HPDE6-E6E7 (cell line): ENCODE measurements around the gene STXBP1.
A peak's percentile ranks its signal among the peaks of the same experiment; 100 is the strongest.

Experiments
- DNase-seq: peaks from one replicate; pipeline ENCODE4 v3.0.0; 2011; ENCODE audit warnings: missing footprints; ENCODE audit errors: extremely low spot score

The STXBP1 gene

DNA sequence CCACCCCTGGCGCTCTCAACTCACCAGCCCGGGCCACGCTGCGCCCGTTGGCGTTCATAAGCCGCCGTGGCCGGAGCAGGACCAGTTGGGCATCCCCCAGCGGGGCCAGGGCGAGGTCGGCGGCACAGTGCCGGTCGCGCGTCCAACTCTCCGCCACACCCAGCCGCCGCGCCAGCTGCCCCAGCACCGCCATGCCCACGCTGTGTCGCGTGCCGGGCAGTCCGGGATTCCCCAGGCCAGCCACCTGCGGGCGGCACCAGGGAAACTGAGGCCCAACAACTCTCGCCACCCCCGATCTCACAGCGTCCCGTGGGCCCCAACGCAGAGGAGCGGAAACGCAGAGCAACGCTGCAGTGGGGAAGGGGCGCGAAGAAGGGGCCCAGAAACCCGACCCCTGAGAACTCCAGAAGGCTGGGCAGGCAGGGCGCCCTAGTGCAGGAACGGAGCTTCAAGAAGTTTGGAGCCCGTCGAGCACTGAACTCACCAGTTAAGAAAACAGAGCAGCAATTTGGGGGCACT is 102.9 kb downstream of the STXBP1 start:
- no peak for DNase-seq

DNA sequence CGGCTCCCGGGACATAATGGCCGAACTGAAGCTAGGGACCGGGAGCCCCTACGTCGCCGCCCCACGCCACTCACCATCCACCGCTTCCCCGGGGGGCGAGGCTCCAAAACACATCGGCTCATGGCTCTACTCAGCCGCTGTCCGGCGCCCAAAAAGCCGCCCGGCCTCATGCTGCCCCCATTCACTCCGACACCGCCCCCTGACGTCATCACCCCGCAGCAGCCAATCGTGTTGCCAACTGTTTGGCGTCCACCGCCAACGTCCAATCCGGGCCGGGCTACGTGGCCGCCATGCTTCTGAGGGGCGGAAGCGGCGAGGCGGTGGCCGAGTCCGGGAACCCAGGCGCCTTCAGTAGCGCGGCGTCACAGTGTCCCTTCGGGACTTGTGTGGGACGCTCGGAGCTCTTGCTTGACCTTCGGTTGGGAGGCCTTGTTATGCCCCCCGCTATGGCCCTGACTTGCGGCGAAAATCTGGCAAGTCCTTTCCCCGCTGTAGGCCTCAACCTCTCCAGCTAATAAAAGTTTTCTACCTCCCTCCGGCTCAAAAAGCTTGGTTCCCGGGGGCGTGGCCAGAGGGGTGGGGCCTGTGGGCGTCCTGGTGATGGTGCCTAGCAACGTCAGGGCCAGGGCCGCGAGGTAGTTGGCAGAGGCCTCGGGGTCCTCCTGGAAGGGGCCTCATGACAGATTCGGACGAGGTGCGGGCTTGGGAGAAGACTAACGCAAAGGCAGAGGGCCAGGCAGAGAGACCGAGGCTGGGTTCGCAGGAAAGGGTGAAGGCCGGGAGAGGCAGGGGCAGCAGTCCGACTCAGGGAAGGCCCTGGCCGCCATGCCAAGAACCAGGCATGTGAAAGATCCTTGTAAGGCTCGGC is 103.6 kb downstream of the STXBP1 start, which contains the start of the genes PTRH1 and TTC16:
TSS of gene PTRH1 (minus strand) at position 194 of the 868 bp plus-strand sequence. CDS start at position 170, 24 bp downstream.
TSS of gene TTC16 (plus strand) at position 610 of the 868 bp plus-strand sequence. CDS start at position 677, 67 bp downstream.
- peak; percentile 96 for DNase-seq

DNA sequence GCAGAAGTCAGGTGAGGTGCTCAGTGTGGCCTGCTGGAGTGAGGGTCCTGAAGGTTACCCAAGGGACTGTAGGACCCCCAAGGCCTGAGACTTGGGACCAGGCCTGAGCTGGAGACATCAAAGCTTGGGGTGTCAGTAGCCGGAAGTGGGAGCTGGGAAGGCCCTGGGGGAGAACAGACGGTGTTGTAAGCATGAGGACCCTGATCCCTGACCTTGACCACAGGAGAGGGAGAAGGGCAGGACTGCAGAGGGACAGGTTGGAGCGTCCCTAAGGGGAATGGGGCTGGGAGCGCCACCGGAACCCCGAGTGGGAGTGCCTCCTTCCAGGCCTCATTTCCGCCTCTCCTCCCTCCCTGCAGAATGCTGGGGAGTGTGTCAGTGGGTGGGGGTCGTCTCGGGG is 104.3 kb downstream of the STXBP1 start:
- no peak for DNase-seq

DNA sequence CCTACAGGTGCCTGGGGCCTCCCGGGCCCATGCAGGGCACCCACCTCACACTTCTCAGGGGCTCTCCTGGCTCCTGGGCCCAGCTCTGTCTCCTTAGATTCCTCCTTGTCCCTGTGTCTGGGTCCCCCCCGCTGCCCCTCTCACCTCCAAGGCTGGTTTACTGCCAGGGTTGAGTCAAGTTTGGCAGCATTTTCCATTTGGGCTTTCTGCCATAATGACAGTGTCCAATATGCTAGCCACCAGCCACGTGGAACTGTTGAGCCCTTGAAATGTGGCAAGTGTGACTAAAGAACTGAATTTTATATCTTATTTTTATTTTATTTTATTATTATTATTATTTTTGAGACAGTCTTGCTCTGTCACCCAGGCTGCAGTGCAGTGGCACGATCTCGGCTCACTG is 105.7 kb downstream of the STXBP1 start:
- DNase-seq = no peak

DNA sequence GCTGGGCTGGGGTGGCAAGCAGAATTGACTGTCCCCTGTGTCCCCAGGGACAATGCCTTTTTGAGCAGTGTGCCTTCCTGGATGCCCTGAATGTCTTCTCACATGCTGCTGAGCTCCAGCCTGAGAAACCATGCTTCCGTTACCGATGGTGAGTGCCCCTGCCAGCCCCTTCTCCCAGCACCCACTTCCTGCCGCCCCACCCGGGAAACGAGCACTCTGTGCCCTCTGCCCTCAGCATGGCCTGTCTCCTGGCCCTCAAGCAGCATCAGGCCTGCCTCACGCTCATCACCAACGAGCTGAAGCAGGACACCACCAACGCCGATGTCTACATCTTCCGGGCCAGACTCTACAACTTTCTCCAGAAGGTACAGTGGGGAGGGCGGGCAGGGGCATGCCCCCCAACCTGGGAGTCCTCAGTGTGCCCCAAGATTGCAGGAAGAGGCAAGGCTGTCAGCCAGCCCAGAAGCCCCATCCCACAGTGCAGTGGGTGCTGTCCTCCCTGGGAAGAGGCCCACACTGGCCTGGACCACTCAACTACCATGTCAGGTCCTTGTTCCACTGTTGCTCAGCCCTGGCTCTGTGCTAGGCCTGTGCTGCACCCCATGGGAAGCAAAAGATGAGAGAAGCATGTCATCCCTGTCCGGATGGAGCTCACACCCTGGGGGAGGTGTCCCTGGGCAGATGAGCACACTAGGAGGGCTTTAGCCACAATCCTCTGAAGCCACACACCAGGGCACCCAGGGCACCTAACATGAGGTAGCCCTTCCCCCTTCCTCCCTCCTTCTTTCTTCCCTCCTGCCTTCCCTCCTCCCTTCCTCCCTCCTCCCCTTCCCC is 108.2 kb downstream of the STXBP1 start:
- DNase-seq = no peak

DNA sequence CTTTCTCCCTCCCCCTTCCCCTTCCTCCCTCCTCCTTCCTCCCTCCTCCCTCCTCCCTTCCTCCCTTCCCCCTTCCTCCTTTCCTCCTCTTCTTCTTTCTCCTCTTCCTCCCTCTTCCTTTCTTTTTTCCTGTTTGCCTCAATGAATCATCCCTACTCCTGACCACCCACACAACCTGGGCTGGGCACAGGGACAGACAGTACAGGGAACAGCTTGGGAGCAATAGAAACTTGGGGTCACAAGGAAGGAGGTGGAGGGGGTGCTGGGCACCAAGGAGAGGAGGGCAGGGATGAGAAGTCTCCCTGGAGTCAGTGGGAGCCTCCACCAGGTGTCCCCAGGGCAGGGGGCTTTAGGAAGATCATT is 108.8 kb downstream of the STXBP1 start:
- no peak for DNase-seq

DNA sequence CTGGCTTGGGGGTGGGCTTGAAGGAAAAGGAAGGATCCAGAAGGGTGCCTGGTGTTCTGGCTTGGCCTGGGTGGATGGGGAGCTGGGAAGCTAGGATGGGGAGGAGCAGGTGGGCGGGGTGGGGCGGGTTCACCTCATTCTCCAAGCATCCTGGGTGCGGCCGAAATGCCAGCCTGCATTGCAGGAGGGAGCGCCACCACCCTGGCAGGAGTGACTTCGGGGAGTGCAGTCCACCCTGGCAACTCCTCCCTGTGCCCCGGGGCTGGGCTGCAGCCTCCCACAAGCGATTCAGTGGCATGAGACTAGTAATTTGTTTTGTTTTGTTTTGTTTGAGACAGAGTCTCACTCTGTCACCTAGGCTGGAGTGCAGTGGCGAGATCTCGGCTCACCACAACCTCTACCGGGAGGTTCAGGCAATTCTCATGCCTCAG is 109.3 kb downstream of the STXBP1 start:
- no peak for DNase-seq

DNA sequence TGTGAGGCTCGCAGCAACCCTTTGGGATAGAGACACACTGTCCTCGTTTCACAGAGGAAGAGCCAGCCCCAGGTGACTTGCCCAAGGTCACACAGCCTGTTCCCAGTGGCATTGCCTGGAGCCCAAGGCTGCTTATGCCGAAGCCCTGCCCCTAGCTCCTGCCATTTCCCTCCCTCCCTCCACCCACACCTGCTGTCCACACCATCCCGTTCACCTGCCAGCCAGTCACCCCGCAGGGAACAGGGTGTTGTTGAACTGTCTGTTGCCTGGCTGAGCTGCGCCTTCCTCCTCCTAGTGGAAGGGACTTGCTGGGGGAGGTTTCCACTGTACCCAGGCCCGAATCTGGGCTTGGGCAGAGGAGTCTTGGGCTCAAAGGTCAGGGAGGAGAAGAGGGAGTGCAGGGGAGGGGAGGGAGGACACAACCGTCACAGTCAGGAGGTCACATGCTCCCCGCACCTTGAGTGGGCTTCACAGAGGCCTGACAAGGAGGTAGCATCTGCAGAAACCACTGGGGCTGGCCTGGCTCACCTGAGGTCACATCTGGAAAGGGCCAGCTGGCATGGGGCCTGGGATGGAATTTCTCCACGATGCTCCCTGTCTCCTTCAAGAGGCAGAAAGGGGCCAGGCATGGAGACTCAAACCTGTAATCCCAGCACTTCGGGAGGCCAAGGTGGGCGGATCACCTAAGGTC is 110.1 kb downstream of the STXBP1 start:
- DNase-seq = no peak

DNA sequence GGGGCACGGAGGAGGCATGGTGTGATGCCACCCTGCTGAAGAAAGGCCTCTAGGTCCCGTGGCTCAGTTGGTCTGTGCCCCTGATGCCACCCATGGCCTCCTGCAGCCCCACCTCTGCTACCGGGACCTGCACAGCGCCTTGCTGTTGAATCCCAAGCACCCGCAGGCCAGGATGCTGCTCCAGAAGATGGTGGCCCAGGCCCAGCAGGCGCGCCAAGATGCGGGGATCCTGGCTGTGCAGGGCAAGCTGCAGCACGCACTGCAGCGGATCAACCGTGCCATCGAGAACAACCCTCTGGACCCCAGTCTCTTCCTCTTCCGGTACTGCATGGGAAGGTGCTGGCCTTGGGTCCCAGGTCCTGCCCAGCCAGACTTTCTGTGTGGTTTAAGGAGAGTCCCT is 110.9 kb downstream of the STXBP1 start:
- no peak for DNase-seq

DNA sequence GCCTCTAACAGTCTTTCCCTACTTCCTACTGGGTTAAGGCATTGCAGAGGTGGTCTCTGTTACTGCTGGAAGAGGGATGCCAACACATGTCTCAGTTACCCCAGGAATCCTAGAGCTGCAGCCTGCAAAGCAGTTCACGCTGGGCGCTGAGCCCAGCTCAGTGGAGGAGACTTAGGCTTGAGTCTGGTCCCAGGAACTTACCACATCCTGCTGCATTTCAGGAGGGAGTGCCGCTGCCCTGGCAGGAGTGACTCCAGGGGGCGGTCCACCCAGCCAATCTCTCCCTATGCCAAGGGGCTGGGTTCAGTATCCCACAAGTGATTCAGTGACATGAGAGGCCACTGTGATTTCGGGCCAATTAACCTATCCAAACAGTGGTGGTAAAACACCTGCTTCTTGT is 111.4 kb downstream of the STXBP1 start:
- DNase-seq = no peak

DNA sequence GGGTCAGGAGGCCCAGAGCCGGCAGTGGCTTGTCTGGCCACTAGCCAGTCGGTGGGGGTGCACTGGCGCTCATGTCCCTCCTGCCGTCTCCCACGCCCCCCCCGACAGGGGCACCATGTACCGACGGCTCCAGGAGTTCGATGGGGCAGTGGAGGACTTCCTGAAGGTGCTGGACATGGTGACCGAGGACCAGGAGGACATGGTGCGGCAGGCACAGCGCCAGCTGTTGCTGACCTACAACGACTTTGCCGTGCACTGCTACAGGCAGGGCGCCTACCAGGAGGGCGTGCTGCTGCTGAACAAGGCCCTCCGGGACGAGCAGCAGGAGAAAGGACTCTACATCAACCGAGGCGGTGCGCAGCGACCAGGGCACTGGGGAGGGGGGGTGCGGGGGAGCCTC is 111.9 kb downstream of the STXBP1 start:
- DNase-seq = no peak

DNA sequence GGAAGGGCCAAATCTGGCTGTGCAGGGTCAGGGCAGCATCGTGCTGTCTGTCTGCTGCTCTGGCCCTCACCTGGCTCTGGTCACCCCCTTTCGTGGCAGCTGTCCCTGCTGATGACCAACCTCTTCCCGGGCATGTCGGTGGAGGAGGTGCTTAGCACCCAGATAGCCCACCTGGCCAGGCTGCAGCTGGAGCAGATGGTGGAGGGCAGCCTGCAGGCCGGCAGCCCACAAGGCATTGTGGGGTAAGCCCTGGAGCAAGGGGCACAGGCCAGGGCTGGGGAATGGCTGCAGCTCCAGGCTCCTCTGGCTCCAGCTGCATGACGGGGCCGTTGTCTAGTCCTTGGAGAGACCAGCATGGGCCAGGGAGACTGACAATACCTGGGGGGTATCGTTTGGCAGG is 114.8 kb downstream of the STXBP1 start:
- no peak for DNase-seq

DNA sequence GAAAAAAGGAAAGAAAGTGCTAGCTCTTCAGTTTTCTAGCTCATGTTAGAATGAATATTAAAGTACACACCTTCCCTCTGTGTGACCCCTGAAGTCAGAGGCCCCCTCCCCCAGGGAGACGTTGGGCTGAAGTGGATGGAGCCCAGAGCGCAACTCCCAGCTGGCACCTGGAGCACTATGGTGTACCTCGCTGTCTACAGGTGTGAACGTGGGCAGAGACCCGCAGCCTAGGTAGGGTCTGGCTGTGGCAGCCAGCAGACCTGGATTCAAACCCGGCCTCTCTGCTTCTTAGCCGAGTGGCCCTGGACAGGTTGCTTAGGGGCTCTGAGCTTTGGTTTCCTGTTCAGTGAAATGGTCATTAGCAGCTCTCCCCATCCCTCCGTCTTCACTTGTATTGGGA is 116.7 kb downstream of the STXBP1 start:
- DNase-seq = no peak

DNA sequence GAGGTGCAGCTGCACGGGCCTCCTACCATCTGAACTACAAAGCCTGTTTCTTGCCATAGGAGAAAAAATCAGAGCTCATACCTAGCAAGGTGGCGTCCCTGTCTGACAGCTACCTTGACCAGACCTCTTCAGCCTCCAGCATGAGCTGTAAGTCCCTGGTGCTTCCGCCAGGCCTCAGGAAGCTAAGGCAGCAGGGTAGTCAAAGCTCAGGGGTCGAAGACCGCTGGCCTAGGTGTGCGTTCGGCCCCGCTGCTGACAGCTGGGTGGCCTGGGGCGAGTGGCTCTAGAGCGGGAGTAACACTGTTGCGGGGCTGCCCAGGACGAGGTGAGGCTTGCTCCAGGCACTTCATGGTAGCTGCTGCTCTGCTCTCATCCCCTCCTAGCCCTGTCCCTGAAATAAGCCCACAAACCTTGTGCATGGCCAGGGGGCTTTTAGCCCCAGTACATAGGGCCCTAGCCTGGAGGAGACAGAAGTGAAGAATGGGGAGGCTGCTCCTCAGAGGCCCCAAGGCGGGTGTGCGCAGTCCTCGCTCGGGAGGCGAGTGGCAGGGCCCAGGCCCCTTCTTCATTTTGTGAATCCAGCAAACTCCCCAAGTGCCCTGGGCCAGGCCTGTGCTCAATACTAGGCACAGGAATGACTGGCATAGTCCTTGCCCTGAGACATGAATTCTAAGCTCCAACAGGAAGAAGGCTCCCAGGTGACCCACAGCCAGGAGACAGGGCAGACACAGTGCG is 117.6 kb downstream of the STXBP1 start:
- DNase-seq = no peak

DNA sequence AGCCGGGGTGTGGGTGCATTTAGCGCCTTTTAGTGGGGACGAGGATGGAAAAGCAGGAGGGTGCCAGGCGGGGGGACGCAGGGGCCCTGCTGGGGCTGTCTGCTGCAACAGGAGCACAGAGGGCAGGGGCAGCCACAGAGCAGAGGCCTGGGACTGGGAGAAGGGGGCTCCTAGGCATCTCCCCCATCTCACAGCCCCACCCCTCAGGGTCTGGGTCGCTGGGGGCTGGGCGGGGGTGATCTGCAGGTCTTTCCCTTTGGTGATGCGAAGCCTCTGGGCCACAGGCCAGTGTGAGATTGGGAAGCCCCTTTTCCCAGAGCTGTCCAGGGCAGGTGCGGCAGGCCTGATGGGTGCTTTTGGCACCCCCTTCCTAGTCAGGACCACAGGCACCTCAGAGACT is 118.2 kb downstream of the STXBP1 start:
- DNase-seq = no peak

DNA sequence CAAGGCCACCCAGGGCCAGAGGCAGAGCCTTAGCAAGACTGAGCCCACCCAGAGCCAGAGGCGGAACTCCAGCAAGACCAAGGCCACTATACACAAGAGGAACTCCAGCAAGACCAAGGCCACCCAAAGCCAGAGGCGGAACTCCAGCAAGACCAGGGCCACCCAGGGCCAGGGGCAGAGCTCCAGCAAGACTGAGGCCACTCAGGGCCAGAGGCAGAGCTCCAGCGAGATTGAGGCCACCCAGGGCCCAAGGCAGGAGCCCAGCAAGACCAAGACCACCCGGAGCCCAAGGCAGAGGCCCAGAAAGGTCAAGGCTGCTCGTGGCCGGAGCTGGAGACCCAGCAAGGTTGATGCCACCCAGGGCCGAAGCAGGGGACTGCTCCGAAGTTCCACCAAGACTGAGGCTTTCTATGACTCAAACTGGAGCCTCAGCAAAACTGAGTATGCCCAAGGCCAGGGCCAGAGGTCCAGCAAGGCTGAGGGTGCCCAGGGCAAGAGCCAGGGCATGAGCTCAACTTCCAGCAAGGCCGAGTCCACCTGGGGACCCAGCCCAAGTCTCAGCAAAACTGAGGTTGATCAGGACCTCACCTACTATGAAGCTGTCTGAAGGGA is 118.8 kb downstream of the STXBP1 start:
- no peak for DNase-seq

DNA sequence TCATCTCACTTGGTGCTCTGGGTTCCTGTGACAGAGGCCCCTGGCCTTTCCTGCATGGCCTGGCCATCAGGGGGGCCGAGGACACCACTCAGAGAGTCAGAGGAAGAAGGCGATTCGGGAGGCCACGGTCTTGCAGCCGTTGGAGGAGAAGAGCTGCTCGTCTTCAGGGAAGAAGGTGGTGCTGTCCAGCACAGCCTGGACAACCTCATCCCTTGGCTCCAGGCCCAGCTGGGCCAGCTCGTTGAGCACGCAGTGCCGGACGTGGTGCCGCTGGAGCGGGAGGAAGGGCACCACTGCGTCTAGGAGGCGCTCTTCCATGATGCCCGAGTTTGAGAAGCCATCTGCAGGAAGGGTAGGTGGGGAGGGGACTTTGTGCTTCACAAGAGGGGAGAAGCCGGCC is 119.9 kb downstream of the STXBP1 start:
- no peak for DNase-seq

DNA sequence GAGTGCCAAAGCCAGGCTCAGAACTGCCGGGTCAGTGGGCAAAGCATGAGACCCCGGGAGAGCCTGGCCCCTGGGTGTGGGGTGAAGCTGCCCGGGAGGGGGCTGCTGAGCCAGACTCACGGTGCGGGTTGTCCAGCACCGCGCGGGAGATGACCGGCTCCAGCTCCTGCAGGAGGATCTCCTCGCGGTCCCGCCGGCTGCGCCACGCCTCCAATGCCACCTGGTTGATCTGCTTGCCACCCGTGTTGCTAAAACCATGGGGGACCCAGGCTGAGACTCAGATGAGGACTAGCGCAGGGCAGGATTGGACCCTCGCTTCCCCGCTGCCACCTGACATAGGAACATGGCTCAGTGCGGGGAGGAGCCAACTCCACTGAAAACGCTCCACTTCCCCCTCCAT is 120.4 kb downstream of the STXBP1 start:
- no peak for DNase-seq

DNA sequence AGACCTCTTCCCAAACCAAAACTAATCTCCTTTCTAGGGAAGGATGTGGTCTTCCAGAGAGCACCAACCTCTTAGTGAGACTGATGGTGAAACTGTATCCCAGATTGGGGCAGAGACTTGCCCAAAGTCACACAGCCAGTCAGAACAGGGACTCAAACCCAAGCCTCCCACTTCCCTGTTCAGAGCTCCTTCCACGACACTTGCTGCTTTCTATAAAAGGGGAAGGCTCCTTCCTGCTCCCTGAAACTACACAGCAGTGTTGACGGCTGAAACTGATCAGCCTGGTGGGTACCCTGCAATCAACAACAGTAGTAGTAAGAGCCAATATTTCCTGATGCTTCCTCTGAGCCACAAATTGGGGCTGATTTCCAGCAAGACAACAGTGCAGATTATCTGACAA is 121.5 kb downstream of the STXBP1 start:
- no peak for DNase-seq

DNA sequence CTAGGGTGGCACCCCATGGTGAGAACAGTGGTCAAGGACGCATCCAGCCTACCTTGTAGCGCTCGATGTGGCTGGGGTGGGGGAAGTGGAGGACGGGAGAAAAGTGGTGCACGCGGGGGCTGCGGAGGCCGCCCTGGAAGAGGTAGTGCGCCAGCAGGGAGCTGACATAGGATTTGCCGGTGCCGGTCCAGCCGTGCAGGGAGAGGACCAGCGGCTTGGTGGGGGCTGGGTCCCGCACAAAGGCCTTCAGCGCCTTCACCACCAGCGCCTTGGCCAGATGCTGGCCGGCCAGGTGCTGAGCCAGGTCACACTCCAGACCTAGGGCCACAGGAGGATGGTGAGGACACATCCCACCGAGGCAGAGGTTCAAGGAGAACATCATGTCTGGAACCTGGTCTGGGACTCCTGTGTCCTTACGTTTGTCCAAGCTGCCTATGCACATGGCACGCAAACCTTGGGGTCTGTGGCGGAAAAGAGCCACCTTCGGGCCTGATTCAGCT is 122.2 kb downstream of the STXBP1 start:
- no peak for DNase-seq
